Liver (tissue), 9 donors: ENCODE results near the gene FAM43A. TPM values are rescaled to one million over a fixed set of nuclear protein-coding genes. Genes with fewer than 3 reads are reported as not detected.

ENCODE experiments used
- DNase-seq: peaks from one replicate; pipeline ENCODE4 v3.0.0-alpha.2; 2017; ENCODE audit warnings: low spot score
- H3K27ac ChIP-seq, 2 donors: one replicate each; pipeline ENCODE4 v1.7.0; 2013; ENCODE audit warnings: inconsistent platforms in 2 of 2, low read length in 2 of 2, control low read depth in 1 of 2, low read depth in 1 of 2, mild to moderate bottlenecking in 1 of 2
- H3K27me3 ChIP-seq, 4 donors: one replicate each; pipeline versions ENCODE4 v1.6.1 to v1.7.0; 2013; ENCODE audit warnings: low read length in 3 of 4, inconsistent platforms in 1 of 4, mild to moderate bottlenecking in 1 of 4, moderate library complexity in 1 of 4; ENCODE audit not compliant: control insufficient read depth in 4 of 4, insufficient read depth in 4 of 4
- H3K36me3 ChIP-seq, 4 donors: one replicate each; pipeline versions ENCODE4 v1.6.1 to v1.7.0; 2013; ENCODE audit warnings: low read length in 3 of 4, mild to moderate bottlenecking in 3 of 4, low read depth in 1 of 4, moderate library complexity in 1 of 4; ENCODE audit not compliant: control insufficient read depth in 4 of 4, insufficient read depth in 3 of 4
- H3K4me1 ChIP-seq, 4 donors: one replicate each; pipeline versions ENCODE4 v1.6.1 to v1.7.0; 2013; ENCODE audit warnings: low read length in 3 of 4, mild to moderate bottlenecking in 3 of 4, moderate library complexity in 1 of 4; ENCODE audit not compliant: control insufficient read depth in 4 of 4, insufficient read depth in 4 of 4
- H3K4me3 ChIP-seq, 3 donors: one replicate each; pipeline versions ENCODE4 v1.6.1 to v1.7.0; 2013; ENCODE audit warnings: low read length in 3 of 3, control low read depth in 1 of 3, low read depth in 1 of 3, mild to moderate bottlenecking in 1 of 3
- H3K9ac ChIP-seq, 2 donors: one replicate each; pipeline ENCODE4 v1.7.0; 2013; ENCODE audit warnings: low read length in 2 of 2, mild to moderate bottlenecking in 2 of 2, moderate library complexity in 2 of 2, control low read depth in 1 of 2, low read depth in 1 of 2
- H3K9me3 ChIP-seq, 4 donors: one replicate each; pipeline versions ENCODE4 v1.6.1 to v1.7.0; 2013; ENCODE audit warnings: low read length in 3 of 4; ENCODE audit not compliant: control insufficient read depth in 4 of 4
- FOXA1 ChIP-seq: IDR thresholded peaks from 2 replicates; pipeline ENCODE4 v1.6.1; 2016; ENCODE audit warnings: antibody characterized with exemption
- FOXA2 ChIP-seq: IDR thresholded peaks from 2 replicates; pipeline ENCODE4 v1.6.1; 2016; ENCODE audit warnings: antibody characterized with exemption
- GABPA ChIP-seq, 2 donors: IDR thresholded peaks in 1 of 2; conservative IDR thresholded peaks in 1 of 2; 2 replicates each; pipeline ENCODE4 v1.6.1; 2016; ENCODE audit warnings: antibody characterized with exemption in 2 of 2, mild to moderate bottlenecking in 1 of 2, moderate library complexity in 1 of 2
- HNF4A ChIP-seq, 2 donors: conservative IDR thresholded peaks; 2 replicates each; pipeline ENCODE4 v1.6.1; 2016; ENCODE audit warnings: antibody characterized with exemption in 2 of 2, mild to moderate bottlenecking in 2 of 2
- HNF4G ChIP-seq: IDR thresholded peaks from 2 replicates; pipeline ENCODE4 v1.6.1; 2016; ENCODE audit warnings: antibody characterized with exemption
- JUND ChIP-seq, 2 donors: IDR thresholded peaks; 2 replicates each; pipeline ENCODE4 v1.6.1; 2016; ENCODE audit warnings: antibody characterized with exemption in 2 of 2
- NR2F2 ChIP-seq: IDR thresholded peaks from 2 replicates; pipeline ENCODE4 v1.6.1; 2016; ENCODE audit warnings: antibody characterized with exemption
- RAD21 ChIP-seq, 2 donors: IDR thresholded peaks; 2 replicates each; pipeline ENCODE4 v1.6.1; 2016; ENCODE audit warnings: antibody characterized with exemption in 2 of 2, mild to moderate bottlenecking in 2 of 2
- REST ChIP-seq: IDR thresholded peaks from 2 replicates; pipeline ENCODE4 v1.6.1; 2016; ENCODE audit warnings: antibody characterized with exemption, mild to moderate bottlenecking
- RXRA ChIP-seq, 2 donors: IDR thresholded peaks; 2 replicates each; pipeline ENCODE4 v1.6.1; 2017 to 2018; ENCODE audit warnings: antibody characterized with exemption in 2 of 2, mild to moderate bottlenecking in 1 of 2
- SP1 ChIP-seq: IDR thresholded peaks from 2 replicates; pipeline ENCODE4 v1.6.1; 2018; ENCODE audit warnings: antibody characterized with exemption, mild to moderate bottlenecking
- TAF1 ChIP-seq: conservative IDR thresholded peaks from 2 replicates; pipeline ENCODE4 v1.6.1; 2016; ENCODE audit warnings: antibody characterized with exemption, mild to moderate bottlenecking
- YY1 ChIP-seq: IDR thresholded peaks from 2 replicates; pipeline ENCODE4 v1.6.1; 2016; ENCODE audit warnings: antibody characterized with exemption, mild to moderate bottlenecking
- WGBS: extraction: QIAGEN DNeasy Blood & Tissue Kit; methylation state at CpG from one replicate; pipeline ENCODE4 v1.1.7; 2013; 5-methylcytosine and 5-hydroxymethylcytosine counted together
- polyA plus RNA-seq, 2 donors: library from polyadenylated mRNA; stranded (reverse) in 1 of 2; unstranded in 1 of 2; fragments of 200-250 nt in 1 of 2; fragments of >200 nt in 1 of 2; fragmentation: Nextera tagmentation in 1 of 2; extraction: Ambion mirVana in 1 of 2; gene quantifications; one replicate each; pipeline versions ENCODE4 v1.2.1 to v1.2.3, GENCODE V29; 2013 to 2015
- total RNA-seq, 2 donors: library from RNA; depleted of rRNA; stranded (reverse); fragments of >200 nt; gene quantifications; one replicate each; pipeline ENCODE4 v1.2.3, GENCODE V29; 2014
- TF ChIP-seq, protein P1 (sequence below): IDR thresholded peaks from 2 replicates; pipeline ENCODE4 v1.6.1; 2016; ENCODE audit warnings: antibody characterized with exemption
- TF ChIP-seq, protein P2 (sequence below): fragments of 150-350 bp; IDR thresholded peaks from 2 replicates; pipeline ENCODE4 v1.5.1; 2017; ENCODE audit warnings: improper control_type of control experiment, low read depth, low read length; ENCODE audit not compliant: missing input control
- TF ChIP-seq, protein P3 (sequence below): IDR thresholded peaks from 2 replicates; pipeline ENCODE4 v1.6.1; 2016; ENCODE audit warnings: antibody characterized with exemption
- TF ChIP-seq, protein P4 (sequence below): IDR thresholded peaks from 2 replicates; pipeline ENCODE4 v1.6.1; 2016; ENCODE audit warnings: antibody characterized with exemption
- donor health status: healthy.
- donor health status: healthy.
- donor health status: healthy.
- donor health status: healthy.
- donor health status: healthy.

The FAM43A gene
- total and polyA plus RNA-seq, 4 donors: 0.83 to 4.9 (median 3.4) TPM

- TF ChIP-seq JUND (IDR thresholded peaks at IDR 0.05) (no peak), HNF4G (no peak), YY1 (no peak), FOXA2 (no peak), RAD21 (IDR thresholded peaks at IDR 0.05) (no peak), TAF1 (no peak), NR2F2 (no peak), REST (no peak), HNF4A (conservative IDR thresholded peaks at IDR 0.05) (no peak), GABPA (IDR thresholded peaks at IDR 0.05 in 1 of 2, conservative IDR thresholded peaks at IDR 0.05 in 1 of 2) (no peak), RXRA (IDR thresholded peaks at IDR 0.05) (no peak), SP1 (no peak)
- TF ChIP-seq, protein P1, sequence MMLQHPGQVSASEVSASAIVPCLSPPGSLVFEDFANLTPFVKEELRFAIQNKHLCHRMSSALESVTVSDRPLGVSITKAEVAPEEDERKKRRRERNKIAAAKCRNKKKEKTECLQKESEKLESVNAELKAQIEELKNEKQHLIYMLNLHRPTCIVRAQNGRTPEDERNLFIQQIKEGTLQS: no peak
- TF ChIP-seq, protein P2, sequence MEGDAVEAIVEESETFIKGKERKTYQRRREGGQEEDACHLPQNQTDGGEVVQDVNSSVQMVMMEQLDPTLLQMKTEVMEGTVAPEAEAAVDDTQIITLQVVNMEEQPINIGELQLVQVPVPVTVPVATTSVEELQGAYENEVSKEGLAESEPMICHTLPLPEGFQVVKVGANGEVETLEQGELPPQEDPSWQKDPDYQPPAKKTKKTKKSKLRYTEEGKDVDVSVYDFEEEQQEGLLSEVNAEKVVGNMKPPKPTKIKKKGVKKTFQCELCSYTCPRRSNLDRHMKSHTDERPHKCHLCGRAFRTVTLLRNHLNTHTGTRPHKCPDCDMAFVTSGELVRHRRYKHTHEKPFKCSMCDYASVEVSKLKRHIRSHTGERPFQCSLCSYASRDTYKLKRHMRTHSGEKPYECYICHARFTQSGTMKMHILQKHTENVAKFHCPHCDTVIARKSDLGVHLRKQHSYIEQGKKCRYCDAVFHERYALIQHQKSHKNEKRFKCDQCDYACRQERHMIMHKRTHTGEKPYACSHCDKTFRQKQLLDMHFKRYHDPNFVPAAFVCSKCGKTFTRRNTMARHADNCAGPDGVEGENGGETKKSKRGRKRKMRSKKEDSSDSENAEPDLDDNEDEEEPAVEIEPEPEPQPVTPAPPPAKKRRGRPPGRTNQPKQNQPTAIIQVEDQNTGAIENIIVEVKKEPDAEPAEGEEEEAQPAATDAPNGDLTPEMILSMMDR: no peak
- TF ChIP-seq, protein P3, sequence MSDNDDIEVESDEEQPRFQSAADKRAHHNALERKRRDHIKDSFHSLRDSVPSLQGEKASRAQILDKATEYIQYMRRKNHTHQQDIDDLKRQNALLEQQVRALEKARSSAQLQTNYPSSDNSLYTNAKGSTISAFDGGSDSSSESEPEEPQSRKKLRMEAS: no peak
- Histone ChIP-seq H3K27me3 (no peaks in the 10 kb centered on the region), H3K4me1 (peaks cover 12 to 24% (median 17%) of the 10 kb centered on the region in 4 donors), H3K9ac (no peak overlapping the region), H3K27ac (no peak overlapping the region), H3K4me3 (no peak overlapping the region), H3K9me3 (no peaks in the 10 kb centered on the region), H3K36me3 (no peaks in the 10 kb centered on the region)
- 23% methylated on average over 4 of the region's 4 CpGs for WGBS
- no peak for DNase-seq
Measured at GRCh38 chr3:194682189-194682693, 3.4 kb upstream of the FAM43A start.

DNA sequence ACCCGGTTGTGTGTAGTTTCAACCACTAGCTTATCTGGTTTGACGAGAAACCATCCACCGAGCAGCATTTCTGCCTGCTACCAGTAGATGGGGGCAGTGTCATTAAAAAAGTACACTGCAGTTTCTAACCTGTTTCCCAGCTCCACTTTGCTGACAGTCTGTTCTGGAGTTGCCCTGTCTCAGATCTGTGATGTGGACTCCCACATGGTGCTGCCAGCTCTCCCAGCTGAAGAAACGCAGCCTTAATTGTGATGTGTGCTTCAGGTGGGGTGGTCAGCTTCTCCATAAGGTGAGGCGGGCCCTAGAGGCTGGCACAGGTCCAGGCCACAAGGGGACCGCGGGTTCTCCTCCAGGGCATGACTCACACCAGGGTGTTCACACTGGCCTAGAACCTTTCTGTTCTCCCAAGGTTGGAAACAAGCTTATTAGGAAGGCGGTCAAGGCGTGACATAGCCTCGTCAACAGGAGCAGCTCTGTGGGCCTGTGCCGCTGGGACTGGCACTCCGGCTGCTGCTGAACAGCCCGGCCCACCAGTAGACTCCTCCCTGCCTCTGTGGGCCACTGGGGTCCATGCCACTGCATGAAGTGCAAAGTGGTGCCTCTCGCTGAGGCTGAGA, 2.9 kb upstream of the FAM43A start:
- no peaks in the 10 kb centered on the region for H3K9me3 ChIP-seq
- 53% methylated on average over 14 of the region's 14 CpGs for WGBS
- no peaks in the 10 kb centered on the region for H3K27me3 ChIP-seq
- no peak overlapping the region for H3K27ac ChIP-seq
- peaks cover 16 to 29% (median 21%) of the 10 kb centered on the region in 4 donors for H3K4me1 ChIP-seq
- H3K36me3 ChIP-seq: no peaks in the 10 kb centered on the region
- H3K4me3 ChIP-seq: no peak overlapping the region
- TF ChIP-seq, protein P4, sequence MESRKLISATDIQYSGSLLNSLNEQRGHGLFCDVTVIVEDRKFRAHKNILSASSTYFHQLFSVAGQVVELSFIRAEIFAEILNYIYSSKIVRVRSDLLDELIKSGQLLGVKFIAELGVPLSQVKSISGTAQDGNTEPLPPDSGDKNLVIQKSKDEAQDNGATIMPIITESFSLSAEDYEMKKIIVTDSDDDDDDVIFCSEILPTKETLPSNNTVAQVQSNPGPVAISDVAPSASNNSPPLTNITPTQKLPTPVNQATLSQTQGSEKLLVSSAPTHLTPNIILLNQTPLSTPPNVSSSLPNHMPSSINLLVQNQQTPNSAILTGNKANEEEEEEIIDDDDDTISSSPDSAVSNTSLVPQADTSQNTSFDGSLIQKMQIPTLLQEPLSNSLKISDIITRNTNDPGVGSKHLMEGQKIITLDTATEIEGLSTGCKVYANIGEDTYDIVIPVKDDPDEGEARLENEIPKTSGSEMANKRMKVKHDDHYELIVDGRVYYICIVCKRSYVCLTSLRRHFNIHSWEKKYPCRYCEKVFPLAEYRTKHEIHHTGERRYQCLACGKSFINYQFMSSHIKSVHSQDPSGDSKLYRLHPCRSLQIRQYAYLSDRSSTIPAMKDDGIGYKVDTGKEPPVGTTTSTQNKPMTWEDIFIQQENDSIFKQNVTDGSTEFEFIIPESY: no peak
- TF ChIP-seq RXRA (IDR thresholded peaks at IDR 0.05) (no peak), RAD21 (IDR thresholded peaks at IDR 0.05) (peak; percentile 96 to 99), HNF4A (conservative IDR thresholded peaks at IDR 0.05) (peak in 1 of 2 donors; percentile 18), JUND (IDR thresholded peaks at IDR 0.05) (no peak), FOXA1 (no peak), TAF1 (no peak), SP1 (peak; percentile 20), YY1 (no peak)
- TF ChIP-seq, protein P2: peak; percentile 92
- DNase-seq: no peak
- no peak overlapping the region for H3K9ac ChIP-seq
